ENCODE data around the gene KCNB1.

The KCNB1 gene

GRCh38 chr20:49360242-49360968 is 122.1 kb downstream of the KCNB1 start:
- no peak for TF ChIP-seq ZFX (IDR thresholded peaks at IDR 0.05; ENCODE audit: borderline replicate concordance)
- no peak for TF ChIP-seq CTCF (IDR thresholded peaks at IDR 0.05)
- no peak overlapping the region for H3K27ac ChIP-seq

DNA sequence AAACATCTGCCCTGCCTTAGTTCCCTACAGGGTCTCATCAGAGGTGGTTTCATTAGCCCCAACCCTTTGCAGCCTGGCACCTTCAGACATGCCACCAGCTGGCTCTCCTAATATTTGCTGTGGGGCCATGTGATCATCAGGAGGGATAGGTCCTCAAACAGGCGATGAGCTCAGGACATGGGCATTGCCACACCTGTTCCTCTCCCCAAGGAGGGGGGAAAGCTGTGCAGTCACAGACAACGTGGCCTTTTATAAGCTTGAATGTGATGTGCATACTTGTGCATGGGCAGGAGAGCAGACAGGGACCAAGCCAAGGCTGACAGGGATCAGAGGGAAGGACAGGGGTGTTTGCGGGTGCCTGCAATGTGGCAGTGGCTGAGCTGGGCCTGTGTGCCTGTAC is 125.8 kb downstream of the KCNB1 start:
- no peak overlapping the region for H3K27ac ChIP-seq
- TF ChIP-seq CTCF (IDR thresholded peaks at IDR 0.05), result no peak
- no peak for TF ChIP-seq ZFX (IDR thresholded peaks at IDR 0.05; ENCODE audit: borderline replicate concordance)

DNA sequence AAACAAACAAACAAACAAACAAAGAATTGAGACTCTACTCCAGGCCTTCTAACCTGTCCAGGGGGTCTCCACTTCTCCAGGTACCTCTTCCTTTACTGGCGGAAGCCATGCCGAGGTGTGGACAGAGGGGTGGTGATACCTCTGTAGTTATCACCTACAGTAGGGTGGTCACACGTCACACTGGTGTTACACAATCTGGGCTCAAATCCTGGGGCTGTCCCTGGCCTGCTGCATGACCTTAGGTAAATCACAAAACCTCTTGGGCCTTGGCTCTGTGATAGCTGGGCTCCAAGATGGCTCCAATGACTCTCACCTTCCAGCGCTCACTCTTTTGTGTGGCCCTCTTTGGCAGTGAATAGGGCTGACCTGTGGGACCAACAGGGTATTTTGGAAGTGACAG is 127.8 kb downstream of the KCNB1 start:
- H3K27ac ChIP-seq, result no peak overlapping the region
- TF ChIP-seq CTCF (IDR thresholded peaks at IDR 0.05), result no peak
- no peak for TF ChIP-seq ZFX (IDR thresholded peaks at IDR 0.05; ENCODE audit: borderline replicate concordance)

DNA sequence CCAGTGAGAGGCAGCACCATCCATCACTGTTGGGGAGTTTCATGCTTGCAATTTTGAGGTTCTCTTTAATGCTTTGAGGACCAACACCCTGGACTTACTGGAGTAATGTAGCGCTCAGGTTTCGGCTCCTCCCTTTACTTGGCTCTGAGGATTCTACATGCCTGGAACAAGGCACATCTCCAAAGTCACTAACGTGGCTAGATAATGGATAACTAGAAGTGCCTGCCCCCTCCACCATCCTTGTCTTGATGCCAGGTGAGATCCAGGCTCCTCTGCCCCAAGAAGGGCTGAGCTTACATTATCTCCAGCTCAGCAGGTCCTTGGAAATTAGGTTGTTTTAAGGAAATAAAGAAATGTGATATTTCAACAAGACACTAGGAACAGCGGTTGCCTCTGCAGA is 129.1 kb downstream of the KCNB1 start:
- H3K27ac ChIP-seq, result no peak overlapping the region
- TF ChIP-seq ZFX (IDR thresholded peaks at IDR 0.05; ENCODE audit: borderline replicate concordance), result no peak
- TF ChIP-seq CTCF (IDR thresholded peaks at IDR 0.05), result no peak

- TF ChIP-seq ZFX (IDR thresholded peaks at IDR 0.05; ENCODE audit: borderline replicate concordance) (no peak), CTCF (IDR thresholded peaks at IDR 0.05) (no peak)
- no peak overlapping the region for H3K27ac ChIP-seq
Measured at GRCh38 chr20:49352751-49353150, 129.7 kb downstream of the KCNB1 start.

DNA sequence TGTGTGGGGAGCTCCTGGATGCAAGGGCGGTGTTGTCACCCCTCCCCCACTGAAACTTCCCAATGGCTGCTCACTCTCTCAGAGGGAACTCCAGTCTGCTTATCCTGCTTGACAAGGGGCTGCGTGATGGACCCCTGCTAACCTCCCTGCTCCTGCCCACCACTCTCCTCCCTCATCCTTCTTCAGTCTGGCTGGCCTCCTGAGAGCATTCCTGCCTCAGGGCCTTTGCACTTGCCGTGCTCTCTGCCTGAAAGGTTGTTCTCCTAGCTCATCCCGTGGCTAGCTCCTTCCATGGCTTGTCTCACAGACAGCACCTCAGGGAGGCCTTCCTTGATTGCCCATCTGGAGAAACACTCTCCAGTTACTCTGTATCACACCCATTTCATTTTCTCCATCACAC is 130.7 kb downstream of the KCNB1 start:
- no peak overlapping the region for H3K27ac ChIP-seq
- TF ChIP-seq ZFX (IDR thresholded peaks at IDR 0.05; ENCODE audit: borderline replicate concordance), result no peak
- no peak for TF ChIP-seq CTCF (IDR thresholded peaks at IDR 0.05)

- H3K27ac ChIP-seq, result no peak overlapping the region
- TF ChIP-seq ZFX (IDR thresholded peaks at IDR 0.05; ENCODE audit: borderline replicate concordance), result no peak
- TF ChIP-seq CTCF (IDR thresholded peaks at IDR 0.05), result no peak
Measured at GRCh38 chr20:49349694-49350252, 132.7 kb downstream of the KCNB1 start.

All from 22Rv1 (cell line).